Gastrocnemius medialis (tissue), 4 donors: ENCODE results near the gene TAPBP. TPM values are rescaled to one million over a fixed set of nuclear protein-coding genes. Genes with fewer than 3 reads are reported as not detected.
A peak's percentile ranks its signal among the peaks of the same experiment; 100 is the strongest.
"Not testable (repeated sequence)": the region's sequence is repeated elsewhere in the genome, so short reads cannot be mapped to it uniquely, and the experiment has no call there.

Source experiments
- ATAC-seq, 2 donors: fragments of 150-250 bp; one replicate each; pipeline ENCODE4 v1.9.1; 2016
- DNase-seq, 2 donors: peaks; one replicate each; pipeline ENCODE4 v3.0.0-alpha.2; 2019
- H3K27ac ChIP-seq, 4 donors: fragments of 200-600 bp; sonication (generic); 1 replicate in 1 of 4; 2 replicates in 3 of 4; pipeline ENCODE4 v1.5.1; 2016 to 2018; ENCODE audit warnings: mild to moderate bottlenecking in 2 of 4, moderate library complexity in 1 of 4
- H3K27me3 ChIP-seq, 3 donors: fragments of 200-600 bp; sonication (generic) in 2 of 3; 1 replicate in 1 of 3; 2 replicates in 2 of 3; pipeline versions ENCODE4 v1.5.1 to v1.6.0; 2016 to 2019; ENCODE audit warnings: mild to moderate bottlenecking in 1 of 3, moderate library complexity in 1 of 3
- H3K36me3 ChIP-seq, 2 donors: fragments of 200-600 bp; sonication (generic) in 1 of 2; one replicate each; pipeline ENCODE4 v1.5.1; 2017 to 2018
- H3K4me1 ChIP-seq, 2 donors: fragments of 200-600 bp; sonication (generic) in 1 of 2; one replicate each; pipeline ENCODE4 v1.5.1; 2016 to 2017; ENCODE audit warnings: mild to moderate bottlenecking in 2 of 2
- H3K4me3 ChIP-seq, 4 donors: fragments of 200-600 bp; sonication (generic) in 3 of 4; 1 replicate in 1 of 4; 2 replicates in 3 of 4; pipeline ENCODE4 v1.5.1; 2016 to 2019; ENCODE audit warnings: mild to moderate bottlenecking in 2 of 4
- H3K9me3 ChIP-seq, 3 donors: fragments of 200-600 bp; sonication (generic) in 2 of 3; 1 replicate in 1 of 3; 2 replicates in 2 of 3; pipeline ENCODE4 v1.5.1; 2016 to 2019
- CTCF ChIP-seq, 5 experiments: fragments of 450-650 bp in 3 of 5; fragments of 200-600 bp in 2 of 5; sonication (generic) in 2 of 5; IDR thresholded peaks in 4 of 5; conservative IDR thresholded peaks in 1 of 5; 1 replicate in 4 of 5; 2 replicates in 1 of 5; pipeline ENCODE4 v1.5.1; 2016 to 2019; ENCODE audit warnings: antibody characterized with exemption in 5 of 5, mild to moderate bottlenecking in 3 of 5, moderate library complexity in 3 of 5
- POLR2A ChIP-seq, 2 donors: fragments of 450-650 bp; IDR thresholded peaks; one replicate each; pipeline ENCODE4 v1.6.1; 2017; ENCODE audit warnings: antibody characterized with exemption in 2 of 2, mild to moderate bottlenecking in 2 of 2, moderate library complexity in 2 of 2
- in situ Hi-C, 4 donors: fragments of 200-750 bp; cut with MboI; loops; one replicate each; pipeline versions ENCODE4 v1.15.0 to v1.8.0; 2017; ENCODE audit warnings: low sequenced_read_pairs in 4 of 4
- intact Hi-C: fragments of 100-400 bp; cut with DNase I; formaldehyde crosslinking; loops from one replicate; pipeline ENCODE4 v1.15.1; 2023; ENCODE audit warnings: low total_unique reads
- total RNA-seq, 4 donors: library from RNA; depleted of rRNA; stranded (reverse); fragments of >200 nt; gene quantifications; one replicate each; pipeline versions ENCODE4 v1.1.0 to v1.2.3, GENCODE V29; 2016

Gene TAPBP
- total RNA-seq, 4 donors from 2014 or later = 15.9 to 42.4 (median 36.5) TPM

- in situ Hi-C loops = no loop called here
- Histone ChIP-seq H3K27me3 (no peaks in the 10 kb centered on the region), H3K4me3 (peak within 1 kb of the TSS; percentile 67 to 95 (median 80)), H3K4me1 (peaks cover 46 to 53% of the 10 kb centered on the region in 2 donors), H3K9me3 (no peaks in the 10 kb centered on the region), H3K27ac (peak within 1 kb of the TSS; percentile 85 to 96 (median 90)), H3K36me3 (peaks cover 0 to 67% of the 10 kb centered on the region in 2 donors)
- intact Hi-C loops = loop anchor here (1.0 to 10.0 kb wide), 5 partner anchors 18 to 1097 kb away; partner anchors contain the start of genes AGPAT1, PFDN6, RING1 and RNF5
- no peak for TF ChIP-seq CTCF (IDR thresholded peaks at IDR 0.05 in 4 of 5, conservative IDR thresholded peaks at IDR 0.05 in 1 of 5)
- peak; percentile 92 to 95 for TF ChIP-seq POLR2A (IDR thresholded peaks at IDR 0.05)
- peak; percentile 98 to 99 for ATAC-seq
- DNase-seq = peak; percentile 95 to 96
Measured at GRCh38 chr6:33271468-33272274, 42.2 kb downstream of the TAPBP start, which contains the start of the genes RPS18 and VPS52. Gene RPS18, plus strand, starts transcription at chr6:33272075. Its CDS starts 45 bp downstream, at chr6:33272120. Gene VPS52, minus strand, starts transcription at chr6:33271876. Its CDS starts 201 bp downstream, at chr6:33271675.

- H3K9me3 ChIP-seq = no peaks in the 10 kb centered on the region
- intact Hi-C loops (loop anchor here (1.0 to 10.0 kb wide), 2 partner anchors 28 to 1096 kb away; partner anchors contain the start of genes AGPAT1 and RNF5), in situ Hi-C loops (no loop called here)
- H3K4me3 ChIP-seq = peak overlapping the region; percentile 67 to 95 (median 80)
- peaks cover 41 to 47% of the 10 kb centered on the region in 2 donors for H3K4me1 ChIP-seq
- TF ChIP-seq CTCF (IDR thresholded peaks at IDR 0.05 in 4 of 5, conservative IDR thresholded peaks at IDR 0.05 in 1 of 5) (no peak), POLR2A (IDR thresholded peaks at IDR 0.05) (no peak)
- peak overlapping the region; percentile 85 to 96 (median 90) for H3K27ac ChIP-seq
- H3K27me3 ChIP-seq = no peaks in the 10 kb centered on the region
- no peak for DNase-seq
- peaks cover 0 to 69% of the 10 kb centered on the region in 2 donors for H3K36me3 ChIP-seq
- peak; percentile 6 to 29 for ATAC-seq
Measured at GRCh38 chr6:33271117-33271467, 42.8 kb downstream of the TAPBP start.

- DNase-seq (no peak), ATAC-seq (no peak)
- H3K27ac ChIP-seq = no peak overlapping the region
- H3K36me3 ChIP-seq = peaks cover 0 to 87% of the 10 kb centered on the region in 2 donors
- TF ChIP-seq CTCF (IDR thresholded peaks at IDR 0.05 in 4 of 5, conservative IDR thresholded peaks at IDR 0.05 in 1 of 5) = no peak
- TF ChIP-seq POLR2A (IDR thresholded peaks at IDR 0.05) = no peak
- H3K4me3 ChIP-seq = no peak overlapping the region
- no peaks in the 10 kb centered on the region for H3K9me3 ChIP-seq
- no peaks in the 10 kb centered on the region for H3K4me1 ChIP-seq
- in situ Hi-C loops (no loop called here), intact Hi-C loops (no loop called here)
- no peaks in the 10 kb centered on the region for H3K27me3 ChIP-seq
Measured at GRCh38 chr6:33264015-33264414, 49.9 kb downstream of the TAPBP start.

- H3K4me1 ChIP-seq, intact Hi-C loops, H3K27ac ChIP-seq, in situ Hi-C loops, DNase-seq, ATAC-seq, H3K9me3 ChIP-seq, H3K27me3 ChIP-seq, H3K4me3 ChIP-seq: not testable (repeated sequence)
- peaks cover 0 to 81% of the 10 kb centered on the region in 2 donors for H3K36me3 ChIP-seq
Measured at GRCh38 chr6:33262490-33262889, 51.4 kb downstream of the TAPBP start.

- no peaks in the 10 kb centered on the region for H3K9me3 ChIP-seq
Measured at GRCh38 chr6:33259032-33259431, 54.8 kb downstream of the TAPBP start.

More at GRCh38 chr6:33259032-33259431, 54.8 kb downstream of the TAPBP start:
- no peak for DNase-seq
- in situ Hi-C loops = no loop called here
- H3K36me3 ChIP-seq = peaks cover 0 to 52% of the 10 kb centered on the region in 2 donors
- no peaks in the 10 kb centered on the region for H3K4me1 ChIP-seq
- no peak for ATAC-seq
- no peak overlapping the region for H3K27ac ChIP-seq
- no peak overlapping the region for H3K4me3 ChIP-seq
- no peak for TF ChIP-seq POLR2A (IDR thresholded peaks at IDR 0.05)
- TF ChIP-seq CTCF (IDR thresholded peaks at IDR 0.05 in 4 of 5, conservative IDR thresholded peaks at IDR 0.05 in 1 of 5) = no peak
- no peaks in the 10 kb centered on the region for H3K27me3 ChIP-seq
- intact Hi-C loops = no loop called here
